SK-N-MC (cell line): ENCODE results near the gene DUSP2.

Source experiments
- EZH2 ChIP-seq: fragments of 200-600 bp; sonication (generic); IDR thresholded peaks from one replicate; pipeline ENCODE4 v1.6.1; 2017; ENCODE audit warnings: antibody characterized with exemption
- FOXP2 ChIP-seq: optimal IDR thresholded peaks from 2 replicates; pipeline ENCODE3; 2011; ENCODE audit warnings: mild to moderate bottlenecking, moderate library complexity; ENCODE audit not compliant: insufficient read depth; ENCODE audit errors: extremely low read length, control extremely low read depth
- POLR2AphosphoS5 ChIP-seq: IDR thresholded peaks from 2 replicates; pipeline ENCODE4 v1.6.1; 2012; ENCODE audit warnings: mild to moderate bottlenecking, low read depth, low read length, borderline replicate concordance

- TF ChIP-seq EZH2 (no peak), POLR2AphosphoS5 (no peak), FOXP2 (no peak)
These were observed 39.9 kb downstream of the DUSP2 start for GRCh38 chr2:96105152-96105915.
